OCI-LY7 (cell line): ENCODE measurements around the gene ZNF846. TPM values are rescaled to one million over a fixed set of nuclear protein-coding genes. Genes with fewer than 3 reads are reported as not detected.
"Not testable (repeated sequence)": the region's sequence is repeated elsewhere in the genome, so short reads cannot be mapped to it uniquely, and the experiment has no call there.

Experiments
- BruUV-seq: library from RNA; stranded (reverse); fragments of 400-500 nt; replicated peaks from 2 replicates; lab custom pipeline; 2021; lab: Mats Ljungman, UMichigan
- CTCF ChIA-PET: fragments of 300-600 bp; sonication (Branson Sonifier 250); formaldehyde crosslinking; loops from one replicate; lab custom pipeline; 2022; ENCODE audit warnings: antibody characterized with exemption; ENCODE audit not compliant: unreplicated experiment; lab: Charles Lee
- POLR2A ChIA-PET: fragments of 300-600 bp; sonication (Branson Sonifier 250); formaldehyde crosslinking; loops from one replicate; lab custom pipeline; 2022; ENCODE audit warnings: antibody characterized with exemption; lab: Charles Lee
- DNase-seq: peaks from one replicate; pipeline ENCODE4 v3.0.0-alpha.2; 2015; ENCODE audit warnings: low spot score
- H2AFZ ChIP-seq: fragments of 200-600 bp; sonication (generic), shearing (Covaris generic); 2 replicates; pipeline ENCODE4 v1.6.1; 2014; ENCODE audit warnings: mild to moderate bottlenecking, antibody characterized with exemption, low read length, moderate library complexity
- H3K27ac ChIP-seq: fragments of 200-600 bp; sonication (generic); 2 replicates; pipeline ENCODE4 v1.5.1; 2014; ENCODE audit warnings: mixed run types, low read depth, mild to moderate bottlenecking, moderate library complexity, low read length, inconsistent platforms; ENCODE audit not compliant: poor library complexity, severe bottlenecking
- H3K36me3 ChIP-seq: fragments of 200-600 bp; sonication (generic); 2 replicates; pipeline ENCODE4 v1.6.1; 2014; ENCODE audit warnings: mild to moderate bottlenecking, antibody characterized with exemption, low read length, moderate library complexity, mixed read lengths; ENCODE audit not compliant: insufficient read depth
- H3K4me1 ChIP-seq: fragments of 200-600 bp; sonication (generic); 2 replicates; pipeline ENCODE4 v1.5.1; 2014; ENCODE audit warnings: mild to moderate bottlenecking, low read length; ENCODE audit not compliant: insufficient read depth, poor library complexity, severe bottlenecking
- H3K4me2 ChIP-seq: fragments of 200-600 bp; sonication (generic); 2 replicates; pipeline ENCODE4 v1.6.1; 2014; ENCODE audit warnings: mild to moderate bottlenecking, low read length
- H3K4me3 ChIP-seq: fragments of 200-600 bp; sonication (generic); 2 replicates; pipeline ENCODE4 v1.5.1; 2014; ENCODE audit warnings: mild to moderate bottlenecking, low read depth, low read length; ENCODE audit not compliant: poor library complexity, severe bottlenecking
- H3K79me2 ChIP-seq: fragments of 200-600 bp; sonication (generic); 2 replicates; pipeline ENCODE4 v1.6.1; 2016; ENCODE audit warnings: low read depth, mild to moderate bottlenecking, low read length, moderate library complexity, mixed read lengths; ENCODE audit not compliant: insufficient read depth
- H3K9me2 ChIP-seq: fragments of 200-600 bp; sonication (generic); 2 replicates; pipeline ENCODE4 v1.6.1; 2016; ENCODE audit warnings: mild to moderate bottlenecking, low read length, mixed read lengths; ENCODE audit not compliant: insufficient read depth
- H3K9me3 ChIP-seq: fragments of 200-600 bp; sonication (generic); 2 replicates; pipeline ENCODE4 v1.6.1; 2014; ENCODE audit warnings: mild to moderate bottlenecking, mixed run types, low read length, mixed read lengths
- H4K20me1 ChIP-seq: fragments of 200-600 bp; sonication (generic); 2 replicates; pipeline ENCODE4 v1.6.1; 2014; ENCODE audit warnings: mild to moderate bottlenecking, antibody characterized with exemption, low read length, moderate library complexity, mixed read lengths; ENCODE audit not compliant: insufficient read depth
- EZH2phosphoT487 ChIP-seq: fragments of 200-600 bp; sonication (generic); IDR thresholded peaks from 2 replicates; pipeline ENCODE4 v1.6.1; 2018; ENCODE audit warnings: low read depth, borderline replicate concordance, mild to moderate bottlenecking, mixed run types, antibody characterized with exemption, low read length, moderate library complexity, mixed read lengths
- intact Hi-C: fragments of 100-400 bp; cut with micrococcal nuclease; formaldehyde crosslinking; loops from one replicate; pipeline ENCODE4 v1.10.0; 2022; ENCODE audit not compliant: unreplicated experiment
- total RNA-seq, 2 experiments: library from RNA; depleted of rRNA in 1 of 2; stranded (reverse); fragments of >200 nt in 1 of 2; shearing (Covaris generic) in 1 of 2; gene quantifications; 2 replicates each; pipeline ENCODE4 v1.2.3, GENCODE V29; 2014 to 2022
- TF ChIP-seq, protein P1 (sequence below): fragments of 200-600 bp; sonication (generic); conservative IDR thresholded peaks from 2 replicates; pipeline ENCODE4 v1.5.1; 2014; ENCODE audit warnings: mild to moderate bottlenecking, antibody characterized with exemption, low read length, moderate library complexity, mixed read lengths

Gene ZNF846
- total RNA-seq, 2 experiments from 2014 or later = 10.6 to 10.9 TPM

DNA sequence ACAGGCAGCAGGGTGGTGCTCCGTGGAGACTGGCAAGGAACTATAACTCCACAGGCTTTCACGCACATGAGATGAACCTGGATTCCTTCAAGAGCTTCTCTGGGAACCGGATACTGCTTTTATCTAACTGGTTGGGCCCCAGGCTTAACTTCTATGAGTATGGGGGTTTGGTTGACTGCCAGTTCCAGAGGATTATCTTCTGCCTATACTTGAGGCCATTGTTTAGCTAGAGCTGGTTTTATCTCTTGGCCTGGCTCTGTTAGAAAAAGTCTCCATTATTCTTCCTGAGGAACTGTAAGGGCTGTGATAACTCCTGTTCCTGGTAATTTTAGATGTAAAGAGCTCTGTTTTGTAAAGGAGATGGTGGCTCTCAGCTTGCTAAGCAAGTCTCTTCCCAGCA is 40.9 kb downstream of the ZNF846 start:
- Histone ChIP-seq H3K27ac (no peak overlapping the region), H3K9me2 (no peaks in the 10 kb centered on the region), H3K79me2 (no peaks in the 10 kb centered on the region), H3K4me3 (no peak overlapping the region), H4K20me1 (no peaks in the 10 kb centered on the region), H3K36me3 (no peaks in the 10 kb centered on the region), H3K4me1 (no peaks in the 10 kb centered on the region), H2AFZ (no peak overlapping the region), H3K4me2 (no peak overlapping the region), H3K9me3 (no peaks in the 10 kb centered on the region)
- BruUV-seq = no TSS peak
- no peak for DNase-seq
- TF ChIP-seq, protein P1, sequence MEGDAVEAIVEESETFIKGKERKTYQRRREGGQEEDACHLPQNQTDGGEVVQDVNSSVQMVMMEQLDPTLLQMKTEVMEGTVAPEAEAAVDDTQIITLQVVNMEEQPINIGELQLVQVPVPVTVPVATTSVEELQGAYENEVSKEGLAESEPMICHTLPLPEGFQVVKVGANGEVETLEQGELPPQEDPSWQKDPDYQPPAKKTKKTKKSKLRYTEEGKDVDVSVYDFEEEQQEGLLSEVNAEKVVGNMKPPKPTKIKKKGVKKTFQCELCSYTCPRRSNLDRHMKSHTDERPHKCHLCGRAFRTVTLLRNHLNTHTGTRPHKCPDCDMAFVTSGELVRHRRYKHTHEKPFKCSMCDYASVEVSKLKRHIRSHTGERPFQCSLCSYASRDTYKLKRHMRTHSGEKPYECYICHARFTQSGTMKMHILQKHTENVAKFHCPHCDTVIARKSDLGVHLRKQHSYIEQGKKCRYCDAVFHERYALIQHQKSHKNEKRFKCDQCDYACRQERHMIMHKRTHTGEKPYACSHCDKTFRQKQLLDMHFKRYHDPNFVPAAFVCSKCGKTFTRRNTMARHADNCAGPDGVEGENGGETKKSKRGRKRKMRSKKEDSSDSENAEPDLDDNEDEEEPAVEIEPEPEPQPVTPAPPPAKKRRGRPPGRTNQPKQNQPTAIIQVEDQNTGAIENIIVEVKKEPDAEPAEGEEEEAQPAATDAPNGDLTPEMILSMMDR = no peak
- no peak for TF ChIP-seq EZH2phosphoT487
- CTCF ChIA-PET = no interaction called here
- POLR2A ChIA-PET = no interaction called here
- intact Hi-C loops = no loop called here

DNA sequence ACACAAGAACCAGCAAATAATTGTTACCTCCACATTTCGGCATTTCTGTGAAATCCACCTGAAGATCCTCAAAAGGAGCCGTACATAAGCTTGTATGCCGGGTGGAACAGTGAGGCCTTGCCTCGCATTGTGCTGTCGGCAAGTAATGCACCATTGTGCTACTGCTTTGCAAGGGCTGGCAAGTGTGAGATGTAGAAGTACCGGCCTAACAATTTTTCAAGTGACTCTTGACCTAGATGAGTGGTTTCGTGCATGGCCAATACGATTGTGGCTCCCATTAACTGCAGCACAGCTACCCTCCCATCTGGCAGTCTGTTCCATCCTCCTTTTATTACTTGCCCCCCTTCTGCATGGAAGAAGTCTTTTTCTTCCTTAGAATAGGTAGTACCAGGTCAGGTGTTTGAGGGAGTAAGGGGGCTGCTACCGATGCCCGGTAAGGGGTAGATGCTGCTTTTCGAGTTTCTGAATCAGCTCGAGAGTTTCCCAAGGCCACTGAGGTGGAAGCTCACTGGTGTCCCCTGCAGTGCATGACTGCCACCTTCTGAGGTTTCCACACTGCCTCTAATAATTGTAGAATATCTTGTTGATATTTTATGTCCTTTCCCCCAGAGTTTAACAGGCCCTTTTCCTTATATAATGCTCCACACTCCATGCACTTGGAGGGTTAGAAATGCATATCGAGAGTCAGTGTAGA is 42.9 kb downstream of the ZNF846 start:
- H3K27ac ChIP-seq, BruUV-seq, CTCF ChIA-PET, H3K79me2 ChIP-seq, intact Hi-C loops, H3K36me3 ChIP-seq, H3K4me1 ChIP-seq, H2AFZ ChIP-seq, H3K4me2 ChIP-seq, H4K20me1 ChIP-seq, H3K9me2 ChIP-seq, H3K9me3 ChIP-seq, DNase-seq, H3K4me3 ChIP-seq: not testable (repeated sequence)
- POLR2A ChIA-PET = interaction anchor here (0.5 kb wide), 1 partner anchor 20 kb away, joined by 3 read pairs; no protein-coding TSS in a partner anchor

DNA sequence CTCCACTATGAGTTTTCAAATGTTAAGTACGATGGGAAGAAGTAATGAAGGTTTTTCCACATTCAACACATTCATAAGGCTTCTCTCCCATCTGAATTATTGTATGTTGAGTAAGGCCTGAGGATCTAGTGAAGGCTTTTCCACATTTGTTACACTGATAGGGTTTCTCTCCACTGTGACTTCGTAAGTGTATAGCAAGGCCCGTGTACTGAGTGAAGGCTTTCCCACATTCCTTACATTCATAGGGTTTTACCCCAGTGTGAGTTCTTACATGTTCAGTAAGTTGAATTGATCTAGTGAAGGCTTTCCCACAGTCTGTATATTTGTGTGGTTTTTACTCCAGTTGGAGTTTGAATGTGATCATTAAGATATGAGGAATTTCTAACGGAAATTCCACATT is 44.4 kb downstream of the ZNF846 start:
- TF ChIP-seq, protein P1 = no peak
- no peak for TF ChIP-seq EZH2phosphoT487

More for the DNA sequence above, 44.4 kb downstream of the ZNF846 start:
- H3K4me2 ChIP-seq = no peak overlapping the region
- intact Hi-C loops = no loop called here
- H4K20me1 ChIP-seq = no peaks in the 10 kb centered on the region
- no peaks in the 10 kb centered on the region for H3K9me2 ChIP-seq
- BruUV-seq = no TSS peak
- CTCF ChIA-PET = no interaction called here
- H3K36me3 ChIP-seq = no peaks in the 10 kb centered on the region
- H3K27ac ChIP-seq = no peak overlapping the region
- no peaks in the 10 kb centered on the region for H3K9me3 ChIP-seq
- no peak for DNase-seq
- H2AFZ ChIP-seq = no peak overlapping the region
- POLR2A ChIA-PET = no interaction called here
- no peaks in the 10 kb centered on the region for H3K79me2 ChIP-seq
- H3K4me1 ChIP-seq = no peaks in the 10 kb centered on the region
- H3K4me3 ChIP-seq = no peak overlapping the region
